ENCODE data around the gene WNT2.

The WNT2 gene

GRCh38 chr7:117322741-117323304, at the start of gene WNT2:
Gene WNT2, minus strand, starts transcription at chr7:117323058. Its CDS starts 69 bp downstream, at chr7:117322989.
- no peak for DNase-seq

DNA sequence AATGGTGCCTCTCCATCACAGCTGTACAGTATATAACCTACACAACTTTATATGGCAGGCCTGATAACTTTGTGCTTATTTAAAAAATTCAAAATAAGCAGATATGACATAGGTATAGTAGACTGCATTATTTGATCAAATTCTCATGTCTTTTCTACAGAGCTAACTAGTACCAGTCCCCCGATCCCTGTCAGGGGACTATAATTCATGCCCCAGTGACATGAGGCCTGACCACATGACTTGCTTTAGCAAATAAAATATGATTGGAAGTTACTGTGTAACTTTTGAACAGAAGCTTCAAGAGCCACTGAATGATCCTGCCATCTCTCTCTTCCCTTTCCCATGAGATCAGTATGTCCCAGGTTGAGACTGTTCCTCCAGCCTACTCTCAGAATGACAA, 49.2 kb upstream of the WNT2 start:
- DNase-seq: no peak

DNA sequence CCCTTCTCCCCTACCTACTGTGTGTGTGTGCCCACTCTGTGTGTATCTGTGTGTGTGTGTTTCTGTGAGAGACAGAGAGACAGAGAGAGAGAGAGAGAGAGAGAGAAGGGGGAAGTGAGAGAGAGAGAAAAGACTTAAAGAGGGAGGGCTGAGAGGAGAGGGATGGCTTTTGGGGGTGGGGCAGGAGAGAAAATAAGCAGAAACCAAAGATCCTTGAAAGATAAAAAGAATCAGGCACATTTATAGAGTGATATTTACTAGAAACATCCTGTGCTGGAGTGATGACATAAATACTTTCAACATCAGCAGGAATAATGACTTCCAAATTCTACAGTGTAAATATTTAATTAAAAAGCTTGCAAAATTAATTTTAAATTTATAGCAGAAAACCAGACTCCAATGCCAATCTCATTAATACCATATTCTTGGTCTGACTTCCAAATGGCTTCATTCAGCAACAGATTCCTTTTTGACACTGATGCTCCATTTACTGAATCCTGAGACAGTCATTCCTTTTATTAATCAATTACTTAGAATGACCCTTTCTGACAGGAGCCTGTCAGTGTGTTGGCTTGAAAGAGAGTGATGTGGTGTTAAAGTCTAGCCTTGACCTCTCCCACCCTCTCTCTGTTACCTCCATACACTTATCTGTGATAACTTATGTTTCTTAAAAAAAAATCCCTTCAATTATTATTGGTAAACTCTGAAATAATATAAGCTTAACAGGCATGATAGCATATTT, 41.7 kb upstream of the WNT2 start:
- DNase-seq: no peak

- no peak for DNase-seq
Observed at GRCh38 chr7:117362294-117362888, 39.5 kb upstream of the WNT2 start.

DNA sequence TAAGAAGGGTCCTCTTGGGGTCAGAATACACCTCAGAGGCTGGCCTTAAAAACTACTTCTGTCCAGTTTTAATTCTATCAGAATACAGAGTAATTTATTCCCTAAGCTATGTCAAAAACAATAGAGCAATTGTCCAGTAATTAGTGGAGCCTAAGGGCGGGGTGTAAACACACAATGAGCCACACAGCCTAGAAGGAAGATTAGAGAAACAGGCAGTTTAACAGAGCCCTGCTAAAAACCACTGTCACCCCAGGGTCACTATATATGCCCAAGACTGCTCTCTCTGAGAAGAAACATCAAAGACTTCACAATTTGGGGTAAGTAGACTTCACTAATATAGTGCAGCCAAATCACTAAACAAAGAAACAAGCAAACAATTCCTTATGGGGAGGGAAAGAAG, 27.2 kb upstream of the WNT2 start:
- DNase-seq: no peak

GRCh38 chr7:117349570-117349969, 26.7 kb upstream of the WNT2 start:
- DNase-seq: no peak

GRCh38 chr7:117347962-117348672, 25.3 kb upstream of the WNT2 start:
- DNase-seq: no peak

GRCh38 chr7:117347480-117347879, 24.6 kb upstream of the WNT2 start:
- DNase-seq: no peak

DNA sequence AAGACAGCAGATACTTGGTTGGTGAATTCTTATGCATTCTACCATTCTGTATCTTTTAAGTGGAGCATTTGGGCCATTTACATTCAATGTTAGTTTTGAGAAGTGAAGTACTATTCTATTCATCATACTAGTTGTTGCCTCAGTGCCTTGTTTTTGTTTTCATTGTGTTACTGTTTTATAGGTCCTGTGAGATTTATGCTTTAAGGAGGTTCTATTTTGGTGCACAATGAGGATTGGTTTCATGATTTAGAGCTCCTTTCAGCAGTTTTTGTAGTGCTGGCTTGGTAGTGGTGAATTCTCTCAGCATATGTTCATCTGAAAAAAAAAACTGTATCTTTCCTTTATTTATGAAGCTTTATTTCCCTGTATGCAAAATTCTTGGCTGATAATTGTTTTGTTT, 23.3 kb upstream of the WNT2 start:
- no peak for DNase-seq

DNA sequence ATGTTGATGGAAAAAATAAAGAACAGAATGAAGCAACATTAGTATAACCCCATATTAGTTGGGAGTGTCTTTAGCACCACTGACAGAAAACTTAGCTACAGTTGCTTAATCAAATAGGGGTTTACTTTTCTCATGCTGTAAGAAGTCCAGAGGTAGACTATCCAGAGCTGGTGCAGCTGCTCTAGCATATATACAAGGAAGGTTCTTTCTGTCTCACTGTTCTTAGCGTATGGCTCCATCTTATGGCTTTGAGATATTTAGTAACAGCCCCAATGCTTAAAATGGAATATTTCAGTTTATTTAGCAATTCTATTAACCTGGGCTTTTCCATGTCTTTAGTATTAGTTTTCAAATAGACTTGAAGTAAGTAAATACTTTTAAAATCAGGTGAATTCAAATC, 15.2 kb upstream of the WNT2 start:
- no peak for DNase-seq

- no peak for DNase-seq
Observed at GRCh38 chr7:117333168-117333567, 10.3 kb upstream of the WNT2 start.

DNA sequence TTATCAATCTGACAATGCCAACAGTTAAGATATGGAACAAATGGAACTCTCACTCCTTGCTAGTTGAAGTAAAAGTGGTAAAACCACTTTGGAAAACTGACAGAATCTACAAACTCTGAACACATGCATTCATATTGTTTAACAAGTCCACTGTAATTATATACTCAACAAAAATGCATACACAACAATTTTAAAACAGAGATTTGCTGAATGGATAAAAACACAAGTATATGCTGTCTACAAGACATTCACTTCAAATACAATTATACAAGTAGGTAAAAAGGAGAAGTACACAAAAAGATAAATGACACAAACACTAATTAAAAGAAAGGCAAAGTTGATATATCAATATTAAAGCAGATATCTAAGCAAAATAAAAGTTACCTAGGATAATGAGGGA, 9.2 kb upstream of the WNT2 start:
- no peak for DNase-seq

- no peak for DNase-seq
Observed at GRCh38 chr7:117325836-117326235, 3.0 kb upstream of the WNT2 start.

DNA sequence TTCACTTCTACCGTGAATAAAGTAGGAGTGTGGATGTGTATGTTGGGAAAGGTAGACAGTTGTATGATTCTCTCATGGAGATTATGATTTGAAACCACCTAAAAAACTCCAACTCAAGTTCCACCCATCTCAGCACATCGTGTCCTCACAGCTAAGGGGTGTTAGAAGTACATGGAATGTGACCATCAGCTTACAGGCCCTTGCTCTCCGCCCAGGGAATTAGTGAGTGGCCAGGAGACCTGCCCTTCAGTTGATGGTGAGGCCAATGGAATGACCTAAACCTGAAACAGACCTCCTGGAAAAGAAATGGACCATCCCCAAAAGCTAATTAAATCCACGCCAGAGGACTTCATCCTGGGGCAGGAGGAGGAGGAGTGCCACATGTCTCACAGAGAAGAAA, 2.1 kb upstream of the WNT2 start:
- DNase-seq: no peak

DNA sequence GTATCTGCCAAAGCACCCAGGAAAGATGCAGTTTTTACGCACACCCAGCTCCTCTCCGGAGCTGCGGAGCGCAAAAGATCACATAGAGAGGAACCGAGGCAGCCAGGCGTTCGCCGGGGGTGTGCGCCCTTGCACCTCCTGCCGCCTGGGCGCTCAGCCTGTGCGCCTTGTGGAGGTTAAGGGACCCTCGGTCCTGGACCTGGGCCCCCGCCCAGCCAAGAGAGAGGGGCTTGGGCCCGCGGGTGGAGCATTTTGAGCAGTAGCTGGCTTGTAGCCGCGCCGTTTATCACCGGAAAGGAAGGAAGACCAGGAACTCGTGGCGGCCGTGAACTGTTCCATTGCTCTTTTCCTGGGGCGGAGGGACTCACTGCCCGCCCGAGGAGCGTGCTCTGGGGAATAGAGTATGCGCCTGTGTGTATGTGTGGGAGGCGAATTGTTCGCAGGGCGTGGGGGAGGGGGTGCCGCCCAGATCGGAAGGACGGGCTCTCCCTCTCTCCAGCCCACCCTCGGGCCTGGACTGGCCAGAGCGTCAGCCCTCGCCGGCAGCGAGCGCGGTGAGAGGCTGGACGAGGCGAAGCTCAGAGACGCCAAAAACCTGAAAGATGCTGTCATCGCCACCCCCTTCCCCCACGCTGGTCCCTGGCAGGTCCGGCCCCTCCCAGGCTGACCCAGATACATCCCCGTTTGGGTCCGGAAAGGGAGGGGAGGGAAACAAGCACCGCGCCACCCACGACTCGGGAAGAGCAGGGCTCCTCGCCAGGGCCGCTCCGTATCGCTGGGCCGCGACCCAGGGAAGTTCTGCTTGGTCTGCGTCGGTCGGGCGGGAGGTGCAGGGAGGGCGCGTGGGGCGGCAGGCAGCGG, 1.2 kb upstream of the WNT2 start:
- DNase-seq: no peak

GRCh38 chr7:117323305-117323850, 520 bp upstream of the WNT2 start:
- DNase-seq: no peak

GRCh38 chr7:117320523-117320922, 2.3 kb downstream of the WNT2 start:
- no peak for DNase-seq

GRCh38 chr7:117319181-117319580, 3.7 kb downstream of the WNT2 start:
- no peak for DNase-seq

DNA sequence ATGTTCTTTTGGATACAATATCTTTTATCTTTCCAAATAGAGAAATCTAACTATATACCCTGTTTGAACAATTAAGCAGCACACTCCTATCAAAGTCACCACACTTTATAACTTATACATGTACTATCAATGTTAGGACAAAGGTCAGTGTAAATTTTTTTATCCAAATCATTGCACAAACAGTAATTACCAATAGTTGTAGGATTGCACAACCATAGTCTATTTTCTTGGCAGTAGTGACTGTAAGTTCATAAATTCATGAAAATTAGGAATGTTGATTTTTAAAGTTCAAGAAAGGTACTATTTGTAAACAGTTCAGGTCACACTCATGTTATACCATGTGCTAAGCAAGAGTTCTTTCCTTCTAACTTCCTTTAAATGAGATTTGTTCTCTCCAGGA, 9.3 kb downstream of the WNT2 start:
- no peak for DNase-seq

DNA sequence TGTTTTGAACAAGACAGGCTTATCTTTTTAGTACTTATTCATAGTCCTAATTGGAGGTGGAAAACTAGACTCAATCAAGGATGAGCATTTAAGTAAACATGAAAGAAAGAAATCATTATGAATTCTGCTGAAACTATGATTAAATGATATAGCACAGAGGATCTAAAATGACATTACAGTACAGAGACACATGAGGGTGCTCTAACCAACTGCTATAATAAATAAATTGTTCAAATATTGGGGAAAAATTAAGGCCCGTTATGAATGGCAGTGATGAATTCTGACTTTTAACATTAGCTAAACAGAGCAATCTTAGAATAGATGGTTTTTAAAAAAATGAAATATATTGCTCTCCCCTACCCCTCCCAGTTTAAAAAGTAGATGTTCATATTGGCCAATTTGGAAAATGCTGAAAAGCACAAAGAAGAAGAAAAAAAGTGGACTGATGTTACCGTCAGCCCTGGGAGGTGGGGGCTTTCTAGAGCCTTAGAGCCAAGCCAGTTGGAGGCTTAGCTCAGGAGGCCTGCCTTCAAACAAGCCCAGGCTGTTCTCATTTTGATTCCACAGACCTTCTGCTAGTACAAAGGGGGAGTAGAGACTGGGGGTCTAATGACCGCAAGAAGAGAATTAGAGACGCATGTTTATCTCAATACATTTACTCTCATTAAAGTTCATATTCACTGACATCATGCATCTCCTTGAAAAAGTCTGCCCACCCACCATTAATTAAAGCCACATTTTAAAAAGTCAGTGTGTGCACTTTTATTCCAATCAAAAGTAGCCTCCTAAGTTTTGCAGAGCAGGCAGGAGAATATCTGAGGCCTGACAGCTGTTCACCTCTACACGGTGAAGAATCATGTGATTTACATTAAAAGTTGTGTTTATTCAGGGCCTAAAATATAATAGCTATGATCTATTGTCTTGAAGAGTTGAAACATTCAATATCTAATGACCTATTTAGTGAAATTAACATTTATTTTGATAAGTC, 10.0 kb downstream of the WNT2 start:
- no peak for DNase-seq

DNA sequence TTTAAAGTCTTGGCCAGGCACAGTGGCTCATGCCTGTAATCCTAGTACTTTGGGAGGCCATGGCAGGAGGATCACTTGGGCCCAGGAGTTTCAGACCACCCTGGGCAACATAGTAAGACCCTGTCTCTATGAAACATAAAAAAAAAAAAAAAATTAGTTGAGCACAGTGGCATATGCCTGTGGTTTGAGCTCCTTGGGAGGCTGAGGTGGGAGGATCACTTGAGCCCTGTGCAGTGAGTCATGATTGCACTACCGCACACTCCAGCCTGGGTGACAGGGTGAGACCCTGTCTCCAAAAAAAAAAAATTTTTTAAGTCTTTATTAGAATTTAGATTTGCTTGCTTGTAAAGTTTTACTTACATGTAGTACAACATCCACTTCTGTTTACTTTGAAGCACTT, 14.0 kb downstream of the WNT2 start:
- DNase-seq: no peak
